Fibroblast of lung (primary cell): ENCODE measurements around the gene GIGYF2. TPM values are rescaled to one million over a fixed set of nuclear protein-coding genes. Genes with fewer than 3 reads are reported as not detected.
"Not testable (repeated sequence)": the region's sequence is repeated elsewhere in the genome, so short reads cannot be mapped to it uniquely, and the experiment has no call there.

ENCODE experiments used
- DNase-seq, 2 donors: peaks; one replicate each; pipeline versions ENCODE4 v3.0.0 to v3.0.0-alpha.2; 2010; ENCODE audit warnings: low read depth in 2 of 2
- H2AFZ ChIP-seq: 2 replicates; pipeline ENCODE4 v1.5.1; 2012; ENCODE audit warnings: low read length, control low read depth, inconsistent platforms
- H3K27ac ChIP-seq: 2 replicates; pipeline ENCODE4 v1.5.1; 2011; ENCODE audit warnings: low read length, control low read depth; ENCODE audit not compliant: insufficient read depth
- H3K27me3 ChIP-seq: 2 replicates; pipeline ENCODE4 v1.5.1; 2011; ENCODE audit warnings: mild to moderate bottlenecking, low read length; ENCODE audit not compliant: control insufficient read depth, insufficient read depth
- H3K36me3 ChIP-seq: 2 replicates; pipeline ENCODE4 v1.5.1; 2011; ENCODE audit warnings: low read length; ENCODE audit not compliant: control insufficient read depth, insufficient read depth
- H3K4me1 ChIP-seq: 2 replicates; pipeline ENCODE4 v1.5.1; 2011; ENCODE audit warnings: low read length; ENCODE audit not compliant: control insufficient read depth, insufficient read depth; ENCODE audit errors: extremely low read depth
- H3K4me2 ChIP-seq: 2 replicates; pipeline ENCODE4 v1.5.1; 2011; ENCODE audit warnings: low read length, control low read depth; ENCODE audit not compliant: insufficient read depth; ENCODE audit errors: extremely low read depth
- H3K4me3 ChIP-seq, 4 experiments: fragments of 200-600 bp in 1 of 4; sonication (generic) in 1 of 4; replicated peaks in 1 of 4; 2 replicates each; pipeline ENCODE4 v1.5.1; 2011 to 2016; ENCODE audit warnings: low read length in 4 of 4, low read depth in 3 of 4, mild to moderate bottlenecking in 3 of 4, control low read depth in 2 of 4, inconsistent platforms in 1 of 4, mixed read lengths in 1 of 4; ENCODE audit not compliant: insufficient read depth in 1 of 4; ENCODE audit errors: control extremely low read depth in 1 of 4
- H3K79me2 ChIP-seq: 2 replicates; pipeline ENCODE4 v1.5.1; 2012; ENCODE audit warnings: mild to moderate bottlenecking, low read length, inconsistent platforms; ENCODE audit not compliant: control insufficient read depth, insufficient read depth
- H3K9ac ChIP-seq: 2 replicates; pipeline ENCODE4 v1.5.1; 2011; ENCODE audit warnings: mild to moderate bottlenecking, low read length, control low read depth; ENCODE audit not compliant: insufficient read depth
- H3K9me3 ChIP-seq: 2 replicates; pipeline ENCODE4 v1.5.1; 2012; ENCODE audit warnings: low read depth, low read length; ENCODE audit not compliant: control insufficient read depth, insufficient read depth
- H4K20me1 ChIP-seq: 2 replicates; pipeline ENCODE4 v1.5.1; 2011; ENCODE audit warnings: low read length; ENCODE audit not compliant: control insufficient read depth, insufficient read depth; ENCODE audit errors: extremely low read depth
- EZH2 ChIP-seq: IDR thresholded peaks from 2 replicates; pipeline ENCODE4 v1.5.1; 2012; ENCODE audit warnings: low read length, control low read depth, mild to moderate bottlenecking; ENCODE audit errors: missing control alignments
- polyA plus RNA-seq, 2 donors: library from polyadenylated mRNA; depleted of rRNA in 1 of 2; stranded (reverse) in 1 of 2; unstranded in 1 of 2; fragments of >200 nt; gene quantifications; 2 replicates each; pipeline ENCODE4 v1.2.1, GENCODE V29; 2011 to 2012; ENCODE audit warnings: missing spikeins in 1 of 2
- total RNA-seq: library from RNA; depleted of rRNA; stranded (reverse); fragments of >200 nt; gene quantifications from 2 replicates; pipeline ENCODE4 v1.2.1, GENCODE V29; 2014
- TF ChIP-seq, protein P1 (sequence below), 2 donors: IDR thresholded peaks in 1 of 2; conservative IDR thresholded peaks in 1 of 2; 1 replicate in 1 of 2; 2 replicates in 1 of 2; pipeline ENCODE4 v1.5.1; 2011 to 2012; ENCODE audit warnings: low read length in 2 of 2, control low read depth in 1 of 2, inconsistent platforms in 1 of 2, low read depth in 1 of 2, mild to moderate bottlenecking in 1 of 2

GIGYF2 gene
- total and polyA plus RNA-seq, 2 donors (not counting 1 experiment from before 2014, with no cell fraction given), result 31.1 to 64.7 TPM

DNA sequence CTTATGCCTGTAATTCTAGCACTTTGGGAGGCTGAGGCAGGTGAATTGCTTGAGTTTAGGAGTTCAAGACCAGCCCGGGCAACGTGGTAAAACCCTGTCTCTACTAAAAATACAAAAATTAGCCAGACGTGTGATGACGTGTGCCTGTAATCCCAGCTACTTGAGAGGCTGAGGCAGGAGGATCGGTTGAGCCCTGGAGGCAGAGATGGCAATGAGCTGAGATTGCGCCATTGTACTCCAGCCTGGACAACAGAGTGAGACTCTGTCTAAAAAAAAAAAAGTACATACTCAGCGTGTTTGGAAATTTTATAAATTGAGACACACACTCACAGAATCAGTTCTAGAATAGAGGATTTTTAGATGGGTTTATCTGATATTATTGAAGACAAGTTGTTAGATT lies 17.1 kb upstream of the GIGYF2 start:
- DNase-seq, result no peak
- no peaks in the 10 kb centered on the region for H3K9me3 ChIP-seq
- peaks cover 2% of the 10 kb centered on the region for H3K27me3 ChIP-seq
- no peaks in the 10 kb centered on the region for H4K20me1 ChIP-seq
- H3K4me1 ChIP-seq, result no peaks in the 10 kb centered on the region
- TF ChIP-seq EZH2, result no peak
- TF ChIP-seq, protein P1, sequence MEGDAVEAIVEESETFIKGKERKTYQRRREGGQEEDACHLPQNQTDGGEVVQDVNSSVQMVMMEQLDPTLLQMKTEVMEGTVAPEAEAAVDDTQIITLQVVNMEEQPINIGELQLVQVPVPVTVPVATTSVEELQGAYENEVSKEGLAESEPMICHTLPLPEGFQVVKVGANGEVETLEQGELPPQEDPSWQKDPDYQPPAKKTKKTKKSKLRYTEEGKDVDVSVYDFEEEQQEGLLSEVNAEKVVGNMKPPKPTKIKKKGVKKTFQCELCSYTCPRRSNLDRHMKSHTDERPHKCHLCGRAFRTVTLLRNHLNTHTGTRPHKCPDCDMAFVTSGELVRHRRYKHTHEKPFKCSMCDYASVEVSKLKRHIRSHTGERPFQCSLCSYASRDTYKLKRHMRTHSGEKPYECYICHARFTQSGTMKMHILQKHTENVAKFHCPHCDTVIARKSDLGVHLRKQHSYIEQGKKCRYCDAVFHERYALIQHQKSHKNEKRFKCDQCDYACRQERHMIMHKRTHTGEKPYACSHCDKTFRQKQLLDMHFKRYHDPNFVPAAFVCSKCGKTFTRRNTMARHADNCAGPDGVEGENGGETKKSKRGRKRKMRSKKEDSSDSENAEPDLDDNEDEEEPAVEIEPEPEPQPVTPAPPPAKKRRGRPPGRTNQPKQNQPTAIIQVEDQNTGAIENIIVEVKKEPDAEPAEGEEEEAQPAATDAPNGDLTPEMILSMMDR (conservative IDR thresholded peaks at IDR 0.05 in 1 of 2, IDR thresholded peaks at IDR 0.05 in 1 of 2; ENCODE audit: low read depth in 1 of 2, low read length in 2 of 2), result no peak
- H3K36me3 ChIP-seq, result no peaks in the 10 kb centered on the region
- H3K79me2 ChIP-seq, result no peaks in the 10 kb centered on the region
- no peak overlapping the region for H3K27ac ChIP-seq
- no peak overlapping the region for H3K4me2 ChIP-seq
- H2AFZ ChIP-seq, result no peak overlapping the region
- H3K4me3 ChIP-seq, result no peak overlapping the region
- no peak overlapping the region for H3K9ac ChIP-seq

DNA sequence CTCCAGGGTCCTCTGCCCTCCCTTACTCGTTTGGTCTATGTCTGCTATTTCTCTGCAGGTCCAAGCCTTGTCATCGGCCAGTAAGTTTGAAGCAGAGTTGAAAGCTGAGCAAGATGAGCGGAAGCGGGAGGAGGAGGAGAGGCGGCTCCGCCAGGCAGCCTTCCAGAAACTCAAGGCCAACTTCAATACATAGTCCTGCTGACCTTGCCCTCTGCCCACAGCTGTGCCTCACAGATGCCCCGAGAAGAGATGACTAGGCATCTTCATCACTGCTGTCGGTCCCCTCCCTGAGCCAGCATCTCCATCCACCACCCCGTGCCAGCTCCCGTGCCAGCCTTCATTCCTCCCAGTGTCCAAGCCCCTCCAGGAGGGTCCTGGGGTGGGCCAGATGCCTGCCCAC lies 15.6 kb upstream of the GIGYF2 start:
- peaks cover 2% of the 10 kb centered on the region for H3K27me3 ChIP-seq
- no peaks in the 10 kb centered on the region for H3K79me2 ChIP-seq
- H3K4me2 ChIP-seq, result no peak overlapping the region
- no peak overlapping the region for H3K27ac ChIP-seq
- DNase-seq, result no peak
- H4K20me1 ChIP-seq, result no peaks in the 10 kb centered on the region
- no peaks in the 10 kb centered on the region for H3K9me3 ChIP-seq
- H3K36me3 ChIP-seq, result no peaks in the 10 kb centered on the region
- H3K4me3 ChIP-seq, result no peak overlapping the region
- TF ChIP-seq, protein P1 (conservative IDR thresholded peaks at IDR 0.05 in 1 of 2, IDR thresholded peaks at IDR 0.05 in 1 of 2; ENCODE audit: low read depth in 1 of 2, low read length in 2 of 2), result no peak
- no peak for TF ChIP-seq EZH2
- H2AFZ ChIP-seq, result no peak overlapping the region
- H3K4me1 ChIP-seq, result no peaks in the 10 kb centered on the region
- H3K9ac ChIP-seq, result no peak overlapping the region

DNA sequence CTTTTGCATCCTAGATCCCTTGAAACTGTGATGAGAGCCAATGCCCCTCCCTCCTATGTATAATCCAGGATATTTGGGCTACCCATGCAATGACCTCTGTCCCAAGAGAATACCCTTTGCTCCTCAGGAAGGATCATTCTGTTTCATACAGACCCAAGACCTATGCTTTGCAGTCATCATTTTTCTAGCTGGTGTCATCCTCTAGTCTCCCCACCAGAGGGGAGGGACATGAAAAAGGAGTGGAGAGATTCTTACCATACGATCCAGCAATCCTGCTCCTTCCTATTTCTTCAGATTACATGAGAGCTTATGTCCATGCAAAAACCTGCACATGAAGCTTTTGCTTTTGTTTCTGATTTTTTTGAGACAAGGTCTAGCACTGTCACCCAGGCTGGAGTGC lies 13.8 kb upstream of the GIGYF2 start:
- Histone ChIP-seq H3K79me2 (no peaks in the 10 kb centered on the region), H3K4me2 (no peak overlapping the region), H3K9ac (no peak overlapping the region), H4K20me1 (no peaks in the 10 kb centered on the region), H3K27ac (no peak overlapping the region), H3K9me3 (no peaks in the 10 kb centered on the region), H3K4me3 (no peak overlapping the region), H3K36me3 (no peaks in the 10 kb centered on the region), H3K4me1 (no peaks in the 10 kb centered on the region), H2AFZ (no peak overlapping the region), H3K27me3 (peaks cover 5% of the 10 kb centered on the region)
- TF ChIP-seq, protein P1 (conservative IDR thresholded peaks at IDR 0.05 in 1 of 2, IDR thresholded peaks at IDR 0.05 in 1 of 2; ENCODE audit: low read depth in 1 of 2, low read length in 2 of 2), result no peak
- TF ChIP-seq EZH2, result no peak
- no peak for DNase-seq

DNA sequence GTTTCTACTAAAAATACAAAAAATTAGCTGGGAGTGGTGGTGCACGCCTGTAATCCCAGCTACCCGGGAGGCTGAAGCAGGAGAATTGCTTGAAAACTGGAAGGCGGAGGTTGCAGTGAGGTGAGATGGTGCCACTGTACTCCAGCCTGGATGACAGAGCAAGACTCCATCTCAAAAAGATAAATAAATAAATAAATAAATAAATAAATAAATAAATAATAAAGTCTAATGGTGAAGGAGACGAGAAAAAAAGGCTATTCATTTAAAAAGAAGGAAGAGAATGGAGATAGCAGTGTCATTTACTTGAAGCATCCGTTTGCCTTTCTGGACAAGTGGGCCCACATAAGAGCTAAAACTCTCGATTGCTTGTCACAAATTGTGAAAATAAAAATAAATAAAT lies 11.7 kb upstream of the GIGYF2 start:
- not testable (repeated sequence) for H3K36me3 ChIP-seq, H3K27me3 ChIP-seq, H3K27ac ChIP-seq, H4K20me1 ChIP-seq, H3K4me2 ChIP-seq, H2AFZ ChIP-seq, H3K9ac ChIP-seq, H3K9me3 ChIP-seq, H3K79me2 ChIP-seq, H3K4me1 ChIP-seq, H3K4me3 ChIP-seq, DNase-seq
